GM23248 (cell line): ENCODE data around the gene SEPTIN2. TPM values are rescaled to one million over a fixed set of nuclear protein-coding genes. Genes with fewer than 3 reads are reported as not detected.

ENCODE experiments used
- DNase-seq: peaks from one replicate; pipeline ENCODE4 v3.0.0-alpha.2; 2015
- H2AFZ ChIP-seq: fragments of 200-600 bp; sonication (generic); 2 replicates; pipeline ENCODE4 v1.6.1; 2016; ENCODE audit warnings: antibody characterized with exemption
- H3F3A ChIP-seq: fragments of 200-600 bp; sonication (generic); 2 replicates; pipeline ENCODE4 v1.6.1; 2016; ENCODE audit warnings: mild to moderate bottlenecking, antibody characterized with exemption, mixed run types; ENCODE audit not compliant: insufficient read depth
- H3K27ac ChIP-seq: fragments of 200-600 bp; sonication (generic); 2 replicates; pipeline ENCODE4 v1.5.1; 2016; ENCODE audit warnings: mild to moderate bottlenecking
- H3K27me3 ChIP-seq: fragments of 200-600 bp; sonication (generic); replicated peaks from 2 replicates; pipeline ENCODE4 v1.6.1; 2016; ENCODE audit warnings: mild to moderate bottlenecking; ENCODE audit not compliant: insufficient read depth
- H3K36me3 ChIP-seq: fragments of 200-600 bp; sonication (generic); 2 replicates; pipeline ENCODE4 v1.6.1; 2016; ENCODE audit warnings: low read depth, mild to moderate bottlenecking
- H3K4me1 ChIP-seq: fragments of 200-600 bp; sonication (generic); 2 replicates; pipeline ENCODE4 v1.6.1; 2016; ENCODE audit warnings: mild to moderate bottlenecking; ENCODE audit not compliant: insufficient read depth
- H3K4me2 ChIP-seq: fragments of 200-600 bp; sonication (generic); one replicate; pipeline ENCODE4 v1.6.1; 2016; ENCODE audit warnings: mild to moderate bottlenecking; ENCODE audit not compliant: unreplicated experiment
- H3K4me3 ChIP-seq: fragments of 200-600 bp; sonication (generic); 2 replicates; pipeline ENCODE4 v1.5.1; 2016; ENCODE audit warnings: mild to moderate bottlenecking
- H3K79me2 ChIP-seq: fragments of 200-600 bp; sonication (generic); 2 replicates; pipeline ENCODE4 v1.6.1; 2016; ENCODE audit warnings: mild to moderate bottlenecking; ENCODE audit not compliant: insufficient read depth
- H3K9ac ChIP-seq: fragments of 200-600 bp; sonication (generic); 2 replicates; pipeline ENCODE4 v1.6.1; 2016; ENCODE audit warnings: mild to moderate bottlenecking
- H3K9me2 ChIP-seq: fragments of 200-600 bp; sonication (generic); 2 replicates; pipeline ENCODE4 v1.6.1; 2016; ENCODE audit warnings: mixed run types, mild to moderate bottlenecking, moderate library complexity; ENCODE audit not compliant: insufficient read depth
- H3K9me3 ChIP-seq: fragments of 200-600 bp; sonication (generic); one replicate; pipeline ENCODE4 v1.6.1; 2017; ENCODE audit warnings: low read depth
- H4K20me1 ChIP-seq: fragments of 200-600 bp; sonication (generic); 2 replicates; pipeline ENCODE4 v1.6.0; 2016; ENCODE audit not compliant: insufficient read depth
- EZH2 ChIP-seq: fragments of 200-600 bp; sonication (generic); IDR thresholded peaks from 2 replicates; pipeline ENCODE4 v1.6.1; 2018; ENCODE audit warnings: antibody characterized with exemption, mild to moderate bottlenecking; ENCODE audit not compliant: insufficient read depth, poor library complexity, severe bottlenecking
- EZH2phosphoT487 ChIP-seq: fragments of 200-600 bp; sonication (generic); IDR thresholded peaks from 2 replicates; pipeline ENCODE4 v1.6.1; 2018; ENCODE audit warnings: antibody characterized with exemption, moderate library complexity, mild to moderate bottlenecking, low read depth; ENCODE audit not compliant: insufficient read depth
- WGBS, 2 experiments: methylation state at CpG; one replicate each; pipeline ENCODE4 v1.1.6; 2015 to 2017; ENCODE audit warnings: low lambda C conversion rate in 2 of 2, low coverage in 1 of 2; ENCODE audit errors: missing lambda C conversion rate in 2 of 2; 5-methylcytosine and 5-hydroxymethylcytosine counted together
- in situ Hi-C: fragments of 300-500 bp; cut with MboI; formaldehyde crosslinking; loops from 2 replicates; pipeline ENCODE4 v1.15.0; 2020
- polyA plus RNA-seq: library from polyadenylated mRNA; unstranded; fragments of >200 nt; fragmentation: Nextera tagmentation; extraction: Ambion mirVana; gene quantifications from 2 replicates; pipeline ENCODE4 v1.2.1, GENCODE V29; 2016
- total RNA-seq: library from RNA; depleted of rRNA; stranded (reverse); fragments of >200 nt; shearing (Covaris generic); gene quantifications from 2 replicates; pipeline ENCODE4 v1.2.3, GENCODE V29; 2014

The SEPTIN2 gene
- total and polyA plus RNA-seq, 2 experiments from 2014 or later = 499 to 512 TPM

DNA sequence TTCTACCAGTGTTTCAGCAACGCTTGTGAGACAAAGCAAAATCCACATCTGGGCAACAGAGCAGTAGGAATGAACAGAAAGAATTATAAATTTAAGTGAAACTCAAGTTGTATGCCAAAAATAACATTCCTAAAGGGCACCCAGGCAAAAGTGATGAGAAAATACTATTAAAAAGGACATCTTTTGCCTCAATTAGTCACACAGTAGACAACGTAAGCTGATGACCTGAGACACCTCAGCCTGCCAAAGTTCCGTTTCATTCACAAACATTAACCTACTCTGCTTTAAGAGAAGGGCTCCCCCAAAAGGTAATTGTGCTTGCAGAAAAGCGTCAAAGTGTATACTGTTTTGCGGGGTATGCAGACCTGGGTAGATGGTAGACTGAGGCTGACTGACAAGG is 7.5 kb upstream of the SEPTIN2 start:
- WGBS, 2 experiments = 57 to 62% methylated on average over 5 of the region's 5 CpGs
- Histone ChIP-seq H3K4me3 (no peak overlapping the region), H3F3A (peaks cover 39% of the 10 kb centered on the region), H3K4me1 (peaks cover 36% of the 10 kb centered on the region), H3K9me3 (no peaks in the 10 kb centered on the region), H3K79me2 (peaks cover 100% of the 10 kb centered on the region), H3K27me3 (no peaks in the 10 kb centered on the region), H3K9me2 (no peaks in the 10 kb centered on the region), H3K36me3 (no peaks in the 10 kb centered on the region), H3K4me2 (no peak overlapping the region), H3K27ac (no peak overlapping the region), H4K20me1 (peaks cover 31% of the 10 kb centered on the region), H2AFZ (no peak overlapping the region), H3K9ac (no peak overlapping the region)
- TF ChIP-seq EZH2 (no peak), EZH2phosphoT487 (no peak)
- in situ Hi-C loops = no loop called here
- DNase-seq = no peak

DNA sequence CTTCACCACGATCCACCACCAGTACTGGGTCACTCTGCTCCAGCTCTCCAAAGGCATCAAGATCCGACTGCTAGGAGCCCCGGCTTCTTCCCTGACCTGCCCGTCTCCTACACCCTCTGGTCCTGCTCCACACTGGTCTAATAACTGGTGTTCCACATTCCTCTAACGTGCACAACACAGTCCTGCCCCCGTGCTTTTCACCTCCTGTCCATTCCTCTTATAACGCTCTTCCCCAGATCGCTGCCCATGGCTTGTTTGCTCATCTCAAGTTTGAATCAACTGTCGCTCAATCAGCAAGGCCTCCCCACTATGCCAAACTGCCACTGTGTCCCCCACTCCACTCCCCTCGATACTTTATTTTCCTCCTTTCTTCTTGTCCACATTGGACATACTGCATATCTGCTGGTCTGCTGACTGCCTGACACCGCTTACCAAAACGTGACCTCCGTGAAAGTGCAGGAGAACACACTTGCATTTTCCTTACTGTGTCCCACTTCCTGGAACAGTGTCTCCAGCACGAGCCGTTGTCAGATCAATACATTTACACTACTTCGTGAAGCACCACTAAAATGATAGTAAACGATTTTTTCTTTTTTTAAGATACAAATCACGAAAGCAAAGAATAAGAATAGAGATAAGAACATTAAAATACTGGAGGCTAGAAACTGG is 6.8 kb upstream of the SEPTIN2 start:
- 0 out of 2 replicates have a peak overlapping the region, but pooled peaks have one; percentile 32 for H3K9ac ChIP-seq
- no peaks in the 10 kb centered on the region for H3K9me3 ChIP-seq
- TF ChIP-seq EZH2 (no peak), EZH2phosphoT487 (no peak)
- H4K20me1 ChIP-seq = peaks cover 31% of the 10 kb centered on the region
- DNase-seq = no peak
- H3K27me3 ChIP-seq = no peaks in the 10 kb centered on the region
- no peak overlapping the region for H2AFZ ChIP-seq
- peaks cover 100% of the 10 kb centered on the region for H3K79me2 ChIP-seq
- 0 out of 2 replicates have a peak overlapping the region, but pooled peaks have one; percentile 55 for H3K27ac ChIP-seq
- H3K9me2 ChIP-seq = no peaks in the 10 kb centered on the region
- H3K4me3 ChIP-seq = no peak overlapping the region
- H3K4me2 ChIP-seq = no peak overlapping the region
- H3K36me3 ChIP-seq = no peaks in the 10 kb centered on the region
- 89 to 90% methylated on average over 18 of the region's 18 CpGs for WGBS, 2 experiments
- in situ Hi-C loops = no loop called here
- peaks cover 40% of the 10 kb centered on the region for H3K4me1 ChIP-seq
- peaks cover 42% of the 10 kb centered on the region for H3F3A ChIP-seq

DNA sequence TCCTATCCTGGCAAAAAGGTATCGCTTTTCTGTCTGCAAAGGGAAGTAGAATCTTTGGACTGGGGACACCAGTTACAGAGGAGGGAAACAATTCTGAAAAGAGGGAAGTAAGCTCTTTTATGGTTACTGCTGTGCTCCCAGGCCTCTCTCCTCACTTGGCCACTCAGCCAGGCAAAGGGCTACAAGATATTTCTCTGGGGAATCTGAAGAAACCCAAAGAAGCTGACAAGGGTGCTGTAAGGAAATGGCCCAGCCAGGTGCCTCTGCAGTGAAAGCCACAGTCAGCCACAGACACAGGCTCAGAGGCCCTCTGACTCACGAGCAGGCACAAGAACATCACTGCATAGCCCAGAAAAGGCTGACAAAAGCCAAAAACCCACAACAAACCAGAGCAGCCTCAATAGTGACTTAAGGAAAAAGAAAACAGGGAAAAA is 6.0 kb upstream of the SEPTIN2 start:
- Histone ChIP-seq H3K36me3 (no peaks in the 10 kb centered on the region), H3K9me3 (no peaks in the 10 kb centered on the region), H4K20me1 (peaks cover 23% of the 10 kb centered on the region), H3K9me2 (no peaks in the 10 kb centered on the region), H3K27me3 (no peaks in the 10 kb centered on the region), H3K9ac (peak overlapping the region; percentile 32), H3K79me2 (peaks cover 100% of the 10 kb centered on the region), H3K4me3 (no peak overlapping the region), H2AFZ (no peak overlapping the region), H3K27ac (peak overlapping the region; percentile 55), H3F3A (peaks cover 46% of the 10 kb centered on the region), H3K4me1 (peaks cover 43% of the 10 kb centered on the region), H3K4me2 (no peak overlapping the region)
- WGBS, 2 experiments = 23 to 24% methylated on average over 2 of the region's 2 CpGs
- TF ChIP-seq EZH2 = no peak
- no peak for TF ChIP-seq EZH2phosphoT487
- DNase-seq = peak; percentile 80
- in situ Hi-C loops = no loop called here

- in situ Hi-C loops = no loop called here
- 85 to 87% methylated on average over 13 of the region's 13 CpGs for WGBS, 2 experiments
- no peaks in the 10 kb centered on the region for H3K9me3 ChIP-seq
- no peak overlapping the region for H3K9ac ChIP-seq
- H2AFZ ChIP-seq = no peak overlapping the region
- no peak for DNase-seq
- no peaks in the 10 kb centered on the region for H3K27me3 ChIP-seq
- no peaks in the 10 kb centered on the region for H3K9me2 ChIP-seq
- no peaks in the 10 kb centered on the region for H3K36me3 ChIP-seq
- peaks cover 46% of the 10 kb centered on the region for H3F3A ChIP-seq
- TF ChIP-seq EZH2 (no peak), EZH2phosphoT487 (no peak)
- no peak overlapping the region for H3K4me3 ChIP-seq
- peaks cover 43% of the 10 kb centered on the region for H3K4me1 ChIP-seq
- no peak overlapping the region for H3K4me2 ChIP-seq
- H3K79me2 ChIP-seq = peaks cover 90% of the 10 kb centered on the region
- H4K20me1 ChIP-seq = peaks cover 20% of the 10 kb centered on the region
- H3K27ac ChIP-seq = no peak overlapping the region
Measured at GRCh38 chr2:241310917-241311566, 4.7 kb upstream of the SEPTIN2 start.
